HepG2 (cell line): Measurements from ENCODE around the gene LCN12. TPM values are rescaled to one million over a fixed set of nuclear protein-coding genes. Genes with fewer than 3 reads are reported as not detected.

ENCODE experiments used
- ATAC-seq: fragments of 200-7000 bp; cut with Tn5 transposase; 3 replicates; pipeline ENCODE4 v1.9.1; 2020; ENCODE audit warnings: mild to moderate bottlenecking, moderate library complexity
- BruUV-seq: library from RNA; stranded (reverse); fragments of 400-500 nt; replicated peaks from 2 replicates; lab custom pipeline; 2021; lab: Mats Ljungman, UMichigan
- CTCF ChIA-PET: fragments of 300-600 bp; formaldehyde crosslinking; extraction: SDS; loops from one replicate; lab custom pipeline; 2021; ENCODE audit warnings: low total read pairs, inconsistent platforms, low intra/inter-chr PET ratio; lab: Yijun Ruan, JAX
- POLR2A ChIA-PET: fragments of 350-600 bp; sonication (Branson Sonifier 250); formaldehyde crosslinking; loops from one replicate; lab custom pipeline; 2020; ENCODE audit warnings: antibody characterized with exemption, inconsistent platforms; lab: Yijun Ruan, JAX
- DNase-seq: peaks from one replicate; pipeline ENCODE4 v3.0.0-alpha.2; 2015; ENCODE audit warnings: low spot score
- FAIRE-seq: peaks from 3 replicates; lab custom pipeline; 2011; peaks lifted over from hg19 to GRCh38; lab: Jason Lieb, UNC
- H2AFZ ChIP-seq: one replicate; pipeline ENCODE4 v1.6.1; 2011; ENCODE audit warnings: low read length, inconsistent platforms
- H3K27ac ChIP-seq: fragments of 300-600 bp; 3 replicates; pipeline ENCODE4 v1.8.0; 2011; ENCODE audit warnings: mixed run types, mild to moderate bottlenecking, mixed read lengths, low read length, inconsistent platforms; ENCODE audit not compliant: insufficient read depth; ENCODE audit errors: extremely low read length
- H3K27me3 ChIP-seq, 2 experiments: fragments of 200-600 bp in 1 of 2; 2 replicates in 1 of 2; 3 replicates in 1 of 2; pipeline versions ENCODE4 v1.6.0 to v1.8.0; 2011; ENCODE audit warnings: low read length in 2 of 2, mild to moderate bottlenecking in 2 of 2, moderate library complexity in 2 of 2, inconsistent platforms in 1 of 2; ENCODE audit not compliant: insufficient read depth in 2 of 2, control insufficient read depth in 1 of 2
- H3K36me3 ChIP-seq, 2 experiments: fragments of 200-600 bp in 1 of 2; replicated peaks in 1 of 2; 2 replicates in 1 of 2; 3 replicates in 1 of 2; pipeline versions ENCODE4 v1.5.1 to v1.8.0; 2011; ENCODE audit warnings: low read length in 2 of 2, inconsistent platforms in 1 of 2; ENCODE audit not compliant: insufficient read depth in 2 of 2, control insufficient read depth in 1 of 2
- H3K4me1 ChIP-seq: 2 replicates; pipeline ENCODE4 v1.5.1; 2012; ENCODE audit warnings: low read length, inconsistent platforms; ENCODE audit not compliant: insufficient read depth
- H3K4me2 ChIP-seq: 2 replicates; pipeline ENCODE4 v1.6.0; 2011; ENCODE audit warnings: low read depth, low read length, inconsistent platforms
- H3K4me3 ChIP-seq, 3 experiments: fragments of 200-600 bp in 1 of 3; sonication (generic), shearing (Covaris generic) in 1 of 3; replicated peaks in 1 of 3; 2 replicates each; pipeline ENCODE4 v1.5.1; 2011 to 2016; ENCODE audit warnings: low read length in 3 of 3, inconsistent platforms in 2 of 3, low read depth in 2 of 3, mild to moderate bottlenecking in 2 of 3, control low read depth in 1 of 3, mixed read lengths in 1 of 3; ENCODE audit not compliant: insufficient read depth in 1 of 3
- H3K79me2 ChIP-seq: one replicate; pipeline ENCODE4 v1.6.1; 2011; ENCODE audit warnings: low read length, inconsistent platforms; ENCODE audit not compliant: insufficient read depth
- H3K9ac ChIP-seq: 2 replicates; pipeline ENCODE4 v1.6.0; 2011; ENCODE audit warnings: mild to moderate bottlenecking, low read depth, low read length, inconsistent platforms; ENCODE audit not compliant: insufficient read depth
- H3K9me3 ChIP-seq: 2 replicates; pipeline ENCODE4 v1.5.1; 2012; ENCODE audit warnings: mild to moderate bottlenecking, low read length
- H4K20me1 ChIP-seq: 2 replicates; pipeline ENCODE4 v1.6.0; 2011; ENCODE audit warnings: inconsistent platforms, mild to moderate bottlenecking, low read length, moderate library complexity; ENCODE audit not compliant: insufficient read depth
- FOXA3 ChIP-seq: IDR thresholded peaks from 2 replicates; pipeline ENCODE4 v1.6.1; 2016; ENCODE audit warnings: missing genetic modification reagents, missing compliant biosample characterization
- KDM1A ChIP-seq: IDR thresholded peaks from 2 replicates; pipeline ENCODE4 v1.6.1; 2016; ENCODE audit warnings: missing compliant biosample characterization
- NFATC3 ChIP-seq: sonication (generic); formaldehyde crosslinking; IDR thresholded peaks from 2 replicates; pipeline ENCODE4 v1.5.1; 2020; ENCODE audit warnings: mild to moderate bottlenecking, missing genetic modification reagents
- POLR2G ChIP-seq: fragments of 200-400 bp; formaldehyde crosslinking; IDR thresholded peaks from 2 replicates; pipeline ENCODE4 v1.6.1; 2018; ENCODE audit warnings: mild to moderate bottlenecking, low read depth, low read length, moderate library complexity
- XBP1 ChIP-seq: sonication (generic); formaldehyde crosslinking; IDR thresholded peaks from 2 replicates; pipeline ENCODE4 v1.5.0; 2020; ENCODE audit warnings: missing genetic modification reagents
- ZFP36L2 ChIP-seq: sonication (generic); formaldehyde crosslinking; IDR thresholded peaks from 2 replicates; pipeline ENCODE4 v1.4.0; 2020; ENCODE audit warnings: missing genetic modification reagents
- ZNF441 ChIP-seq: sonication (generic); formaldehyde crosslinking; IDR thresholded peaks from 2 replicates; pipeline ENCODE4 v1.7.0; 2021; ENCODE audit warnings: missing genetic modification reagents, borderline replicate concordance
- ZNF879 ChIP-seq: sonication (generic); formaldehyde crosslinking; IDR thresholded peaks from 2 replicates; pipeline ENCODE4 v1.8.1; 2023; ENCODE audit warnings: missing genetic modification reagents
- WGBS: methylation state at CpG from one replicate; pipeline ENCODE4 v1.1.6; 2017; ENCODE audit warnings: low lambda C conversion rate; 5-methylcytosine and 5-hydroxymethylcytosine counted together
- in situ Hi-C: cut with HindIII; loops from 2 replicates; pipeline ENCODE4 v1.10.0; 2017; ENCODE audit warnings: low pct_unique_long_range_greater_than_20kb; ENCODE audit not compliant: extremely low pct_ligation_motif_present
- intact Hi-C: fragments of 100-400 bp; cut with micrococcal nuclease; formaldehyde crosslinking; loops from one replicate; pipeline ENCODE4 v1.10.0; 2022; ENCODE audit not compliant: unreplicated experiment
- polyA plus RNA-seq, 8 experiments: library from polyadenylated mRNA; depleted of rRNA in 3 of 8; stranded (reverse) in 7 of 8; unstranded in 1 of 8; fragments of >200 nt; fragmentation: Illumina TruSeq in 4 of 8; extraction: Trizol in 4 of 8; gene quantifications; 2 replicates each; pipeline versions ENCODE4 v1.2.1 to v1.2.3, GENCODE V29; 2011 to 2016; ENCODE audit warnings: low read depth in 4 of 8, missing spikeins in 1 of 8, mixed read lengths in 1 of 8; ENCODE audit not compliant: insufficient read depth in 1 of 8
- total RNA-seq, 5 experiments: library from RNA; depleted of rRNA; stranded (reverse); fragments of >200 nt; fragmentation: Illumina TruSeq; extraction: Trizol; gene quantifications; 2 replicates each; pipeline ENCODE4 v1.2.3, GENCODE V29; 2016; ENCODE audit warnings: low read depth in 1 of 5
- TF ChIP-seq, protein P1 (sequence below): sonication (generic); formaldehyde crosslinking; IDR thresholded peaks from 2 replicates; pipeline ENCODE4 v1.5.0; 2020; ENCODE audit warnings: missing genetic modification reagents
- TF ChIP-seq, protein P2 (sequence below): sonication (generic); formaldehyde crosslinking; IDR thresholded peaks from 2 replicates; pipeline ENCODE4 v1.5.1; 2020; ENCODE audit warnings: mild to moderate bottlenecking, missing genetic modification reagents, borderline replicate concordance
- TF ChIP-seq, protein P3 (sequence below): sonication (generic); formaldehyde crosslinking; IDR thresholded peaks from 2 replicates; pipeline ENCODE4 v1.8.0; 2022; ENCODE audit warnings: mild to moderate bottlenecking, missing genetic modification reagents, moderate library complexity
- TF ChIP-seq, protein P4 (sequence below): sonication (generic); formaldehyde crosslinking; IDR thresholded peaks from 2 replicates; pipeline ENCODE4 v1.4.0; 2020; ENCODE audit warnings: mild to moderate bottlenecking, missing genetic modification reagents

Gene LCN12
- total and polyA plus RNA-seq, 2 of the 13 experiments (the other 11 are each of a cell fraction or from before 2014, with no cell fraction given): 3.4 to 6.9 TPM

DNA sequence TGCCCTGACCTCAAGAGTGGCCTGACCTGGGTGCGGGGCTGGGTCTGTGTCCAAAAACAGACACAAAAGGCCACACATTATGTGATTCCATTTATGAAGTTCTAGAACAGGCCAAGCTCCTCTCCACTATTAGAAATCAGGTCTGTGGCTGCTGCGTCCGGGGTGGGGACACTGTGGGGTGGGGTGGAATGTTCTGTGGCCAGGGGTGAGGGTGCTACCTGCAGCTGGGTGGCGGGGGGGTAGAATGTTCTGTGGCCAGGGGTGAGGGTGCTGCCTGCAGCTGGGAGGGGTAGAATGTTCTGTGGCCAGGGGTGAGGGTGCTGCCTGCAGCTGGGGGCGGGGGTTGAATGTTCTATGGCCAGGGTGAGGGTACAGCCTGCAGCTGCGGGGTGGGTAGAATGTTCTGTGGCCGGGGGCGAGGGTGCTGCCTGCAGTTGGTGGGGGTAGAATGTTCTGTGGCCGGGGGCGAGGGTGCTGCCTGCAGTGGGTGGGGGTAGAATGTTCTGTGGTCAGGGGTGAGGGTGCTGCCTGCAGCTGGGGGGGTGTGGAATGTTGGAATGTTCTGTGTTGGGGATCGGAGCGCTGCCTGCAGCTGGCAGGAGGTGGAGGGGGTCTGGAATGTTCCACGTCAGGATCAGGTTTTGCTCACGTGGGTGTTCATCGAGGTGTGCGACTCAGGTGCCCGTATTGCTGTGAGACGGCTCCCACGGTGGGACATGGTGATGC is 8.3 kb downstream of the LCN12 start (continued):
- TF ChIP-seq, protein P1, sequence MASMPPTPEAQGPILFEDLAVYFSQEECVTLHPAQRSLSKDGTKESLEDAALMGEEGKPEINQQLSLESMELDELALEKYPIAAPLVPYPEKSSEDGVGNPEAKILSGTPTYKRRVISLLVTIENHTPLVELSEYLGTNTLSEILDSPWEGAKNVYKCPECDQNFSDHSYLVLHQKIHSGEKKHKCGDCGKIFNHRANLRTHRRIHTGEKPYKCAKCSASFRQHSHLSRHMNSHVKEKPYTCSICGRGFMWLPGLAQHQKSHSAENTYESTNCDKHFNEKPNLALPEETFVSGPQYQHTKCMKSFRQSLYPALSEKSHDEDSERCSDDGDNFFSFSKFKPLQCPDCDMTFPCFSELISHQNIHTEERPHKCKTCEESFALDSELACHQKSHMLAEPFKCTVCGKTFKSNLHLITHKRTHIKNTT: no peak
- TF ChIP-seq POLR2G: no peak
- no peak for TF ChIP-seq ZNF879 (CRISPR knock-in tag)
- TF ChIP-seq, all 625 proteins: peak for 0

DNA sequence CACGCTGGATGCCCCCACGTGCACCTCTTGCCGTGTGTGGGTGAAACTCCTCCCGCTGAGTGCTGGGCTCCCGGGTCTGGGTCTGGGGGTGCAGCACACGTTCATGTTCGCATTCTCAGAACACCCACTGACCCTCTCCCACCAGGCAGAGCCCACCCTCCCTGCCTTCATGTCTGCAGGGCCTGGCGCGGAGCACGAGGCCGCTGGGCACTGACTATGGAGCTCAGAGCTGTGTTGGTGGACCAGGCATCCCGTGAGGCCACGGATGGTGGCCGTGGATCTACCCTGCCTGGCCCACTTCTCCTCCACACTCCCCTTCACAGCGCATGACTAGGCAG is 8.8 kb downstream of the LCN12 start:
- Histone ChIP-seq H3K36me3 (no peaks in the 10 kb centered on the region), H3K4me1 (peaks cover 9% of the 10 kb centered on the region), H3K27me3 (peaks cover 15 to 46% of the 10 kb centered on the region in 2 experiments), H3K4me3 (no peak overlapping the region), H3K79me2 (no peaks in the 10 kb centered on the region), H3K9ac (no peak overlapping the region), H4K20me1 (no peaks in the 10 kb centered on the region), H3K4me2 (no peak overlapping the region), H3K27ac (no peak overlapping the region), H2AFZ (no peak overlapping the region), H3K9me3 (no peaks in the 10 kb centered on the region)
- in situ Hi-C loops (no loop called here), intact Hi-C loops (no loop called here)
- no peak for ATAC-seq
- DNase-seq: no peak
- CTCF ChIA-PET: no interaction called here
- BruUV-seq: no TSS peak
- no peak for FAIRE-seq
- WGBS: 68% methylated on average over 12 of the region's 15 CpGs
- TF ChIP-seq ZFP36L2 (no peak), FOXA3 (CRISPR knock-in tag) (no peak), ZNF879 (CRISPR knock-in tag) (no peak), NFATC3 (no peak), XBP1 (no peak), ZNF441 (CRISPR knock-in tag) (no peak), KDM1A (CRISPR knock-in tag) (no peak)
- TF ChIP-seq, protein P2, sequence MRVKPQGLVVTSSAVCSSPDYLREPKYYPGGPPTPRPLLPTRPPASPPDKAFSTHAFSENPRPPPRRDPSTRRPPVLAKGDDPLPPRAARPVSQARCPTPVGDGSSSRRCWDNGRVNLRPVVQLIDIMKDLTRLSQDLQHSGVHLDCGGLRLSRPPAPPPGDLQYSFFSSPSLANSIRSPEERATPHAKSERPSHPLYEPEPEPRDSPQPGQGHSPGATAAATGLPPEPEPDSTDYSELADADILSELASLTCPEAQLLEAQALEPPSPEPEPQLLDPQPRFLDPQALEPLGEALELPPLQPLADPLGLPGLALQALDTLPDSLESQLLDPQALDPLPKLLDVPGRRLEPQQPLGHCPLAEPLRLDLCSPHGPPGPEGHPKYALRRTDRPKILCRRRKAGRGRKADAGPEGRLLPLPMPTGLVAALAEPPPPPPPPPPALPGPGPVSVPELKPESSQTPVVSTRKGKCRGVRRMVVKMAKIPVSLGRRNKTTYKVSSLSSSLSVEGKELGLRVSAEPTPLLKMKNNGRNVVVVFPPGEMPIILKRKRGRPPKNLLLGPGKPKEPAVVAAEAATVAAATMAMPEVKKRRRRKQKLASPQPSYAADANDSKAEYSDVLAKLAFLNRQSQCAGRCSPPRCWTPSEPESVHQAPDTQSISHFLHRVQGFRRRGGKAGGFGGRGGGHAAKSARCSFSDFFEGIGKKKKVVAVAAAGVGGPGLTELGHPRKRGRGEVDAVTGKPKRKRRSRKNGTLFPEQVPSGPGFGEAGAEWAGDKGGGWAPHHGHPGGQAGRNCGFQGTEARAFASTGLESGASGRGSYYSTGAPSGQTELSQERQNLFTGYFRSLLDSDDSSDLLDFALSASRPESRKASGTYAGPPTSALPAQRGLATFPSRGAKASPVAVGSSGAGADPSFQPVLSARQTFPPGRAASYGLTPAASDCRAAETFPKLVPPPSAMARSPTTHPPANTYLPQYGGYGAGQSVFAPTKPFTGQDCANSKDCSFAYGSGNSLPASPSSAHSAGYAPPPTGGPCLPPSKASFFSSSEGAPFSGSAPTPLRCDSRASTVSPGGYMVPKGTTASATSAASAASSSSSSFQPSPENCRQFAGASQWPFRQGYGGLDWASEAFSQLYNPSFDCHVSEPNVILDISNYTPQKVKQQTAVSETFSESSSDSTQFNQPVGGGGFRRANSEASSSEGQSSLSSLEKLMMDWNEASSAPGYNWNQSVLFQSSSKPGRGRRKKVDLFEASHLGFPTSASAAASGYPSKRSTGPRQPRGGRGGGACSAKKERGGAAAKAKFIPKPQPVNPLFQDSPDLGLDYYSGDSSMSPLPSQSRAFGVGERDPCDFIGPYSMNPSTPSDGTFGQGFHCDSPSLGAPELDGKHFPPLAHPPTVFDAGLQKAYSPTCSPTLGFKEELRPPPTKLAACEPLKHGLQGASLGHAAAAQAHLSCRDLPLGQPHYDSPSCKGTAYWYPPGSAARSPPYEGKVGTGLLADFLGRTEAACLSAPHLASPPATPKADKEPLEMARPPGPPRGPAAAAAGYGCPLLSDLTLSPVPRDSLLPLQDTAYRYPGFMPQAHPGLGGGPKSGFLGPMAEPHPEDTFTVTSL (CRISPR knock-in tag): no peak
- TF ChIP-seq, protein P3, sequence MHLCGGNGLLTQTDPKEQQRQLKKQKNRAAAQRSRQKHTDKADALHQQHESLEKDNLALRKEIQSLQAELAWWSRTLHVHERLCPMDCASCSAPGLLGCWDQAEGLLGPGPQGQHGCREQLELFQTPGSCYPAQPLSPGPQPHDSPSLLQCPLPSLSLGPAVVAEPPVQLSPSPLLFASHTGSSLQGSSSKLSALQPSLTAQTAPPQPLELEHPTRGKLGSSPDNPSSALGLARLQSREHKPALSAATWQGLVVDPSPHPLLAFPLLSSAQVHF (CRISPR knock-in tag): no peak
- TF ChIP-seq, protein P4, sequence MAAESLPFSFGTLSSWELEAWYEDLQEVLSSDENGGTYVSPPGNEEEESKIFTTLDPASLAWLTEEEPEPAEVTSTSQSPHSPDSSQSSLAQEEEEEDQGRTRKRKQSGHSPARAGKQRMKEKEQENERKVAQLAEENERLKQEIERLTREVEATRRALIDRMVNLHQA (CRISPR knock-in tag): no peak
- POLR2A ChIA-PET: interaction anchor here (1.1 to 1.3 kb wide), 2 partner anchors 12 to 13 kb away, joined by 3 to 7 read pairs; no protein-coding TSS in a partner anchor
